ENCODE measurements around the gene ARHGEF16.

The ARHGEF16 gene

DNA sequence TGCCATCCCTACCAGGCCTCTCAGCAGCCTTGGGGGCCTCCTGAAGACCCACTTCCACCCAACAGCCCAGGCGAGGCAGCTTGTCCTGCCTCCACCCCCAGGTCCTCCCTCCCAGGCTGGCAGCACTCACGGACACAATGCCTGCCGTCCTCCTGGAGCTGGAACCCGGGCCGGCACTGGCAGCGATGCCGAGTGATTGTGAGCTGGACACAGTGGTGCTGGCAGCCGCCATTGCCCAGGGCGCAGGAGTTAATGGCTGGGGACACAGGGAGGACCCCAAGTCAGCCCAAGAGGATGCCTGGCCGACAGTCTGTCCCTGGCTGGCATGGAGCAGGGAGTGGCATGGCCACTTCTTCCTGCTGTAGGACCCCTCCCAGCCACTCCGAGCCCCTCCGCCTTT is 60.8 kb downstream of the ARHGEF16 start:
- H3K4me3 ChIP-seq (ENCODE audit: low read depth, low read length) = no peak overlapping the region
- TF ChIP-seq CTCF (IDR thresholded peaks at IDR 0.05; ENCODE audit: low read depth, low read length, missing control alignments) = no peak
- no peak for DNase-seq (ENCODE audit: low read depth)

DNA sequence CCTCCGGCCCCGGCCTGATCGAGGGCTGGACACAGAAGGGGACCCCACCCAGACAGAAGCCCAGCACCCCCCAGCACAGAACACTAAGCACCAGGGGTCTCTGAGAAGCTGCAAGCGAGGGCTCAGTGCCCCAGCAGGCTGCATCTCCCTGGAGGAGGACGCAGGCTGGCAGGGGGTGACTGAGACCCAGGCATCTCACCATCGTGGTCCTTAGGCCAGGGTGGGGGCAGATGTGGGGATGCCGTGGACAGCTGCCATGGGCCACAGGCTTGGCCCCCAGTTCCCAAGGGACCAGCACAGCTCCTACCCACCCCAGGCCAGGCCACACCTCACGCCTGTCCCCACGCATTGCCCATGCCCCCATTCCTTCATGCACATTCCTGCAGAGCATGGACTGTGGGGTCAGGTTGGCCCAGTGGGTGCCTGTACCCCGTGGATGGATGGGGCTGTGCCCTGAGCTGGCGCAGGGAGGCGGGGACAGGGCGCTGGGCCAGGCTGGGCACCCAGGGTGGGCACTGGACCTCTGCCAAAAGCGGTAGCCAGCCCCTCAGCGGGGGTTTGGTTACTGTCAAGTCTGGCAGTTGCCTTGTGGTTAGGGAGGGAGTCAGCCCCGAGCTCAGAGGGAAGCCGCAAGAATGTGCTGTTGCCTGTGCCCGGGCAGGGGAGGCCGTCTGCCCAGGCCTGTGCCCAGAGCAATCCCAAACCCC is 61.5 kb downstream of the ARHGEF16 start:
- no peak overlapping the region for H3K4me3 ChIP-seq (ENCODE audit: low read depth, low read length)
- no peak for TF ChIP-seq CTCF (IDR thresholded peaks at IDR 0.05; ENCODE audit: low read depth, low read length, missing control alignments)
- no peak for DNase-seq (ENCODE audit: low read depth)

DNA sequence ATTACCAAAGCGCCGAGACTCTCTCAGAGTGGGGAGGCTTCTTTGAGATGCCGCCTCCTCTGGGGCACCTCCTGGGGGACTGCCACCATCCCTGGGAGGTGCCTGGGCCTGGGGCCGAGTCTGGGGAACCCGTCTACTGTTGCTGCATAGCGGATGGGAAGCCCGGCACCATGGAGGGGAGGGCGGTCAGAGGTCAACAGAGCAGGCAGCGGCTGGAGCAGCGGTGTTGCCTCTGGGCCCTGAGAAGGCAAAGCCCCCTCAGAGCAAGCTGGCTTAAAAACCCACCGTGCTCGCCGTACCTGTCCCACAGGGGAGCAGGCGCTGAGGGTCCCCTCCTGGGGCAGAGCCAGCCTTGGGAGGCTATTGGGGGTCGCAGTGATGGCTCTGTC is 62.0 kb downstream of the ARHGEF16 start:
- TF ChIP-seq CTCF (IDR thresholded peaks at IDR 0.05; ENCODE audit: low read depth, low read length, missing control alignments) = no peak
- no peak for DNase-seq (ENCODE audit: low read depth)
- no peak overlapping the region for H3K4me3 ChIP-seq (ENCODE audit: low read depth, low read length)

- no peak for DNase-seq (ENCODE audit: low read depth)
- TF ChIP-seq CTCF (IDR thresholded peaks at IDR 0.05; ENCODE audit: low read depth, low read length, missing control alignments) = no peak
- no peak overlapping the region for H3K4me3 ChIP-seq (ENCODE audit: low read depth, low read length)
Observed at GRCh38 chr1:3516911-3517675, 62.6 kb downstream of the ARHGEF16 start.

- no peak overlapping the region for H3K4me3 ChIP-seq (ENCODE audit: low read depth, low read length)
Observed at GRCh38 chr1:3518256-3518655, 63.8 kb downstream of the ARHGEF16 start.

DNA sequence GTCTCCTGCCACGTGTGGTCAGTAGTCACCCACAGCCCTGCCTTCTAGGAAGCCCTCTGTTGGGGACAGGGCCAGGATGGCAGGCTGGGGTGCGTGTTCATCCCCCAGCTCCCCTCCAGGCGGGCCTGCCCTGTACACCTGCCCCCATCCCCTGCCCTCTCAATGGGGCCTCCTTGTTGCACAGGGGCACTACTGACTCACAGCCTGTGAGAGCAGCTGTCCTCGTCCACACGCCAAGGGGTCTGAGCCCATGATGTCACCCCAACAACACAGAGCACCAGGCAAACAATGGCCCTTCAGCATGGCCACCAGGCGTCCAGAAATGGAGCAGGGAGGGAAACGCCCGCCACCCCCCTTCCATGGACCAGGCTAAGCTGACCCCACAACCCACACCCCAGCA is 64.3 kb downstream of the ARHGEF16 start:
- TF ChIP-seq CTCF (IDR thresholded peaks at IDR 0.05; ENCODE audit: low read depth, low read length, missing control alignments) = no peak
- no peak overlapping the region for H3K4me3 ChIP-seq (ENCODE audit: low read depth, low read length)
- no peak for DNase-seq (ENCODE audit: low read depth)

More at GRCh38 chr1:3518256-3518655, 63.8 kb downstream of the ARHGEF16 start:
- TF ChIP-seq CTCF (IDR thresholded peaks at IDR 0.05; ENCODE audit: low read depth, low read length, missing control alignments) = peak; percentile 94
- DNase-seq (ENCODE audit: low read depth) = no peak
